GM23248 (cell line): ENCODE data around the gene ZNF638.

Experiments used
- EZH2 ChIP-seq: fragments of 200-600 bp; sonication (generic); IDR thresholded peaks from 2 replicates; pipeline ENCODE4 v1.6.1; 2018; ENCODE audit warnings: antibody characterized with exemption, mild to moderate bottlenecking; ENCODE audit not compliant: insufficient read depth, poor library complexity, severe bottlenecking
- EZH2phosphoT487 ChIP-seq: fragments of 200-600 bp; sonication (generic); IDR thresholded peaks from 2 replicates; pipeline ENCODE4 v1.6.1; 2018; ENCODE audit warnings: antibody characterized with exemption, moderate library complexity, mild to moderate bottlenecking, low read depth; ENCODE audit not compliant: insufficient read depth

DNA sequence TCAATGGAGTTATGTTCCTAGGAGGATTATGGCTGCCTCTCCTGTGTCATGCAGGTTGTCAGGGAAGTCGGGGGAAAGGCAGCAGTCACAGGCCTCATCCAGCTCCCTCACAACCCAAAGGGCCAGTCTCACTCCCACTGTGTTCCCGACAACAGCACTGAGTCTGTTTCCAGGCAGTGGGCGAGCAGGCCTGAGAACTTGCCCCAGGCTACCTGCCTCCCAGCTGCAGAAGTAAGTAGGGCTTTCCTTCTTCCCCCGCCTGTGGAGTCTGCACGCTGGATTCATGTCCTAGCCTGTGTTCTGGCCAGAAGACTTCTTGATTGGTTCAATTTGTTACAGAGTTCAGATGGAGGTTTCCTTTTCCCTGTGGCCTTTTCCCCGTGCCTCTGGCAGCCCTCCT is 8.2 kb upstream of the ZNF638 start:
- TF ChIP-seq EZH2 (no peak), EZH2phosphoT487 (no peak)
